SU-DHL-6 (cell line): Measurements from ENCODE around the gene VSTM4.

Experiments used
- CTCF ChIP-seq: fragments of 200-600 bp; sonication (generic); IDR thresholded peaks from one replicate; pipeline ENCODE4 v1.5.1; 2017; ENCODE audit warnings: antibody characterized with exemption, mild to moderate bottlenecking, low read length, moderate library complexity; ENCODE audit not compliant: insufficient read depth, poor library complexity, severe bottlenecking
- EZH2phosphoT487 ChIP-seq: fragments of 200-600 bp; sonication (generic), shearing (Covaris generic); conservative IDR thresholded peaks from 2 replicates; pipeline ENCODE4 v1.6.1; 2018; ENCODE audit warnings: mild to moderate bottlenecking, antibody characterized with exemption, low read length, moderate library complexity, mixed read lengths

- TF ChIP-seq CTCF (no peak), EZH2phosphoT487 (no peak)
Observed at GRCh38 chr10:48999346-48999745, 116.0 kb downstream of the VSTM4 start.
